ENCODE measurements around the gene SIL1.
"Not testable (repeated sequence)": the region's sequence is repeated elsewhere in the genome, so short reads cannot be mapped to it uniquely, and the experiment has no call there.

SIL1 gene

DNA sequence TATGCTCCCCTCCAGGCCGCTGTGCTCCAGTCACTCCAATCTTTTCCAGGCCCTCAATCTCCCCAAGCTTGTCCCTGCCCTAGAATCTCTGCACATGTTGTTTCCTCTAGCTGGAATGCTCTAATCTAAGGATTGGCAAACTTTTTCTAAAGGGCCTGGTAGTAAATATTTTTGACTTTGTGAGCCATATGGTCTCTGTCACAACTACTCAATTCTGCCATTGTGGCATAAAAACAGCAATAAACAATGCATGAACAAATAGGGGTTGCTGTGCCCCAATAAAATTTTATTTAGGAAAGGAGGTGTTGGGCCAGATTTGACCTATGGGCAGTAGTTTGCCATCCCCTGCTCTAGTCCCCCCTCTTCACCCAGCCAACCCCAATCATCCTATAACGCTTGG, 172.5 kb downstream of the SIL1 start:
- DNase-seq (ENCODE audit: low read depth in 2 of 2), result no peak

DNA sequence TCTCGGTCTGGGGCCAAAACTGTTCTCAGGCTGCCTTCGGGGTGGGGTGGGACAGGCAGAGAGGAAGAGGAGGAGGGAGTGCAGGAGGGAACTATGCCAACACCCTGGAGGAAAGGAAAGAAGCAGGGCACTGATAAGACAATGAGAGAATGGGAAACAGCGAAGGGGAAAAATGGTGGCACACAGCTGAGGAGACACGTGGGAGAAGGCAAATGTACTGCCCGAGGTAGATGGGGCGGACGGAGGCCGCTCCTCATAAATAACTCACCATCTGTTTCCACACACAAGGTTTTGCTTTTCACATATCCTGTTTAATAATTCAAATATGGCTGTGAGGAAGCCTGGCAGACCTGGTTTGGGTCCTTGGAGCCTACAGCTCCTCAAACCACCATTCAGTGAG, 174.9 kb downstream of the SIL1 start:
- no peak for DNase-seq (ENCODE audit: low read depth in 2 of 2)

DNA sequence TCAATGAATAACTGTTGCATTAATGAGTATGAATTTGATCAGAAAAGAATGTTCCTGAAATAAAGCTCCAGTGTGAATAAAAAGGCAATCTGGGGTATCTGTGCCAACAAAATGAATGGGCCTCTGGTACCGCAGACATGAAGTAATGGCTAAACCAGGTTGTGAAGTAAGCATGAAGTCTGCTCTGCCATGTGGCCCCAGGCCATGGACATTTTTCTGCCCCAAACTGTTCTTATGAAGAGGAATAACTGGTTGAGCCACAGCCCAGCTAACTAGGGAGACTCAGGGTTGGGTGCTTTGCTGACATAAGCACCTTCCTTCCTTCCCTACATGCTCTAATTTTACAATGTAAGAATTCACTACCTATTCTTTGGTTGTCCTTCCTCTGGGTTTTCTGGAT, 175.6 kb downstream of the SIL1 start:
- DNase-seq (ENCODE audit: low read depth in 2 of 2), result no peak

DNA sequence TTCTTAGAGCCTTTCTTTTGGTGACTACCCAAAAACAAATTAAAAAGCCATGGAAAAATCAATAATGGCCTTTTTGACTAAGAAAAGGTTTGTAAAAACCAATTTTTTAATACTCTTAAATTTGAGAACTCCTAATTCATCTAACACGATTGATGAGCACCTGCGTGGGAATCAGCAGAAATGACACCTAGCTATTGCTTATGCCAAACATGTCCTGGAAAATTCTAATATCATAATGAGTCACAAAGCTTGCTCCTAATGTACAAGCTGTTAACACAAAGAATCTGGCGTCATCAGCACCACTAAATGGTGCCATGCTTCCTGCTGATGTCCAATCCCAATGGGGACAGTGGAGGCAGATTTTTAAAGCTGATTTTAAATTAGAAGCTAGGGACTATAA, 176.8 kb downstream of the SIL1 start:
- DNase-seq (ENCODE audit: low read depth in 2 of 2), result no peak

DNA sequence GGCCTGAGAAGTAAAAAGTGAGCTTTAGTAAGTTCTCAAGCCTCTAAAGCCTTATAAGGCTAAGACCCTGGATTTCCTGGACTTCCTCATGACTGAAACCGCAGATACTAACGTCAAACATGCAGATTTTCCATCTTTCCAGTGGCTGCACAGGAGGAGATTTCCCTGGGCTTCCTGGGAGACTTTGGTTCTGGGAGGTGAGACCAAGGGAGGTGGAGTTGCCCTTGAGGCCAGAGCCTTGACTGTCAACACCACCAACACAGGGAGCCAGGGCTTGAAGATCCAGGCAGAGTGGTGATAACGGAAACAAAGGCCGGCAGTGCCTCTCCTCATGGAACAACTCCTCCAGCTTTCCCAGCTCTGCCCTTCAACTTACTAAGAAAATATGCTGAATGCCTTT, 178.3 kb downstream of the SIL1 start:
- DNase-seq (ENCODE audit: low read depth in 2 of 2), result no peak

DNA sequence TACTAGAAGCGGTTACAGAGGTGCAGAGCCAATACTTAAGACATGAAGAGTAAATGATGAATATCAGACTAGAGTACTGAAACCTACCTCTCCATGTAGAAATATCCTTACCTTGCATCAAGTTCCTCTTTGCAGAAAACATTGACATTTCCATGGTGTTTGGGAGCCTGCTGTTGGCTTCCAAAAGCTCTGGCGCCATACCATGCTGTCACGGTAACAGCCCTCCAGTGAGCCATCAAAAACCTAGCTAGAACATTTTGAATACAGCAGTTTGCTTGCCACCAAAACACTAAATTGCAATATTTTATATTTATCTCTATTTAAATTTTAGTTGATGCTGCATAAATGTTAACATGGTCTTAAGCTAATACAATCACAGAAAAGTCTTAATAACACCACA, 179.0 kb downstream of the SIL1 start:
- no peak for DNase-seq (ENCODE audit: low read depth in 2 of 2)

DNA sequence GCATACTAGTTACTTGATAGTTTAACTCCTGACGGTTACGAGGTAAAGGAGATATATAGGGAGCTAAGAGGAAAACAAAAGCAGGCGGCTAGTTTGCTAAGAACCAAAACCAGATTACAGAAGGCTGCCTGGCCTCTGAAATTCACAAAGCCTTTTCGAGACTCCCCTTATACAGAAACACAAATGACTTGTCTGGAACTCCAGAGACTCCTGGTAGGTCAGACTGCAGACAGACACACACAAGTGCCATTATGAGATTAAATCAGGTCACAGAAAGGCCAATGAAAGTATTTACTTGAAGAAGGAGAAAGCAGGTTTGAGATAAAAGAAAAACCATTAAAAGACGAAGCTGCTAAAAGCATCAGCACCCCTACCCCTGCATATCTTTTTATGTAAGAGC, 180.5 kb downstream of the SIL1 start:
- DNase-seq (ENCODE audit: low read depth in 2 of 2), result no peak

DNA sequence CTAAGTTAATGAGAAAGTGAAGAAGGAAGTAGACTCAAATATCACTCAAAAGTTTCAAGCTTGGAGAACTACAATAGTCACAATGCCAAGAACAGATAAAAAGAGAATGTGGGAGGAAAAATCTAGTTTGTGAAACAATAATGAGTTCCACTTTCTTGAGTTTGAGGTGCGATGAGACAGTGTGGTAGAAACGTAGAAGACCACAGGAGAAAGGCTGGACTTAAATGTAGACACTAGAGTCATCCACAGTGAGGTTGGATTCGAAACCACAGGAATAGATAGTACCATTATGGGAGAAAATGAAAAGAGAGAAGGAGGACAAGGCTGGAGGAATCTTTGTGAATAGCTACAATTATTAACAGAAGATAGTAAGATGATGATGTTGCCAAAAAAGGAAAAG, 182.0 kb downstream of the SIL1 start:
- DNase-seq (ENCODE audit: low read depth in 2 of 2), result no peak

DNA sequence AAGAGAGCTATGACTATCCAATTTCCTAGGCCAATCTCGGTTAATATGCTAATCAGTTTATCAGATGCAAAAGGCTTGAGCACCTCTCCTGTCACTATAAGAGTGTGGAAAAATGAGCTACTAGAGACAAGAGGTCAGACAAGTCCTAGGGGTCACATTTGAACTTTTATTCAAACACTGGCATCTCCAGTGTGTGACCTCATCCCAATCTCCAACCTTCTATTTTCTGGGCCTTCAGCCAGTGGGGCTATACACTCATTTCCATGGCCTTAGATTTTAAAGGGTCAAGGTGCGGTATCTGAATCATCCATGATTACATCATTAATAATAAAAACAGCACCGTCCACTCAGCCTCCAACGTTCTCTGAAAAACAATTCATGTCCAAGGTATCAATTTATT, 183.4 kb downstream of the SIL1 start:
- no peak for DNase-seq (ENCODE audit: low read depth in 2 of 2)

DNA sequence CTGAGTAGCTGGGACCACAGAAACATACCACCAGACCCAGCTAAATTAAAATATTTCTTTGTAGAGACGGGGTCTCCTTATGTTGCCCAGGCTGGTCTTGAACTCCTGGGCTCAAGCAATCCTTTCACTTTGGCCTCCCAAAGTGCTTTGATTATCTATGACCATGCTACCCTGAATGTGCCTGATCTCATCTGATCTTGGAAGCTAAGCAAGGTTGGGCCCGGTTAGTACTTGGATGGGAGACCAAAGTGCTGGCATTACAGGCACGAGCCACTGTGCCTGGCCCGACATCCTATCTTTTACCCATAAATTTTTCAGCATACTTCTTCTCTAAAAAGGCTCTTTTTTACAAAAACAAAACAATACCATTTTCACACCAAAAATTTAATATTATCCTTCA, 186.0 kb downstream of the SIL1 start:
- DNase-seq (ENCODE audit: low read depth in 2 of 2), result no peak

DNA sequence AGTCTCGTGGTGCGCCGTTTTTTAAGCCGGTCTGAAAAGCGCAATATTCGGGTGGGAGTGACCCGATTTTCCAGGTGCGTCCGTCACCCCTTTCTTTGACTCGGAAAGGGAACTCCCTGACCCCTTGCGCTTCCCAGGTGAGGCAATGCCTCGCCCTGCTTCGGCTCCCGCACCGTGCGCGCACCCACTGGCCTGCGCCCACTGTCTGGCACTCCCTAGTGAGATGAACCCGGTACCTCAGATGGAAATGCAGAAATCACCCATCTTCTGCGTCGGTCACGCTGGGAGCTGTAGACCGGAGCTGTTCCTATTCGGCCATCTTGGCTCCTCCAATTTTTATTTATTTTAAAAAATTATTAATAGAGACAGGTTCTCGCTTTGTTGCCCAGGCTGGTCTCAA, 187.0 kb downstream of the SIL1 start:
- not testable (repeated sequence) for DNase-seq (ENCODE audit: low read depth in 2 of 2)

DNA sequence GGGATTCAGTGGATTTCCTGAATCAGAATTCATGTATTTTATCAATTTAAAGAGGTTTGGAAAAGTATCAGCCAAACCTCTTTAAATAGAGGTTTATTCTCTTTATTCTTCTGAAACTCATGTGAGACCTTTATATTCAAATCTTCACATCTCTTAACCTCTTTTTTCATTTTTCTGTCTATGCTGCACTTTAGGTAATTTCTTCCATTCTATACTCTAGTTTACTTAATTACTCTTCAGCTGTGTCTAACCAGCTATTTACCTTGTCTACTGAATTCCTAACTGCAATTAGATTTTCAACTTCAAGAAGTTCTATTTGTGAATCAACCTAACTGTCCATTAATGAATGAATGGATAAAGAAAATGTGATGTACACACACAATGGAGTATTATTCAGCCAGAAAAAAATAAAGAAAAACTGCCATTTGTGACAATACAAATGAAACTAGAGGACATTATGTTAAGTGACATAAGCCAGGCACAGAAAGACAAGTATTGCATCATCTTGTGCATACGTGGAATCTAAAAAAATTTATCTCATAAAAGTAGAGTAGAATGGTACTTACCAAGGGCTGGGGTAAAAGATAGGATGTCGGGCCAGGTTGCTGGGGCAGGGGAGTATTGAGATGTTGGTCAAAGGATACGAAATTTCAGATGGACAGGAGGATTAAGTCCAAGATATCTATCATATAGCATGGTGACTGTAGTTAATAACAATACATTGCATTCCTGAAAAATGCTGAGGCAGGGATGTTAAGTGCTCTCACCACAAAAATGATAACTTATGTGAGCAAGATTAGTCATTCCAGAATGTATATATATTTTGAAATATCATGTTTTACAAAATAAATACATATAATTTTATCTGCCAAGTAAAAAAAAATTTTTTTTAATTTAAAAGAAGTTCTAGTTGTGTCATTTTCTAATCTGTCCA, 193.5 kb downstream of the SIL1 start:
- DNase-seq (ENCODE audit: low read depth in 2 of 2), result no peak

DNA sequence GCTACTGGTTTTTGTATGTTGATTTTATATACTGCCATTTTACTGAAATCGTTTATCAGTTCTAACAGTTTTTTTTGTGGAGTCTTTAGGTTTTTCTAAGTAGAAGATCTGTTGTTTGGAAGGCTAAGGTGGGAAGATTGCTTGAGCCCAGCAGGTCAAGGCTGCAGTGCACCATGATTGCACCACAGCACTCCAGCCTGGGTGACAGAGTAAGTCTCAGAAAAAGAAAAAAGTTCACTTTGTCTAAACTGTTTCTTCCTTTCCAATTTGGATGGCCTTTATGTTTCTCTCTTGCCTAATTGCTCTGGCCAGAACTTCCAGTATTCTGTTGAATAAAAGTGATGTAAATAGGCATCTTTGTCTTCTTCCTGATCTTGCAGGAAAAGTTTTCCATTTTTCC, 198.5 kb downstream of the SIL1 start:
- no peak for DNase-seq (ENCODE audit: low read depth in 2 of 2)

DNA sequence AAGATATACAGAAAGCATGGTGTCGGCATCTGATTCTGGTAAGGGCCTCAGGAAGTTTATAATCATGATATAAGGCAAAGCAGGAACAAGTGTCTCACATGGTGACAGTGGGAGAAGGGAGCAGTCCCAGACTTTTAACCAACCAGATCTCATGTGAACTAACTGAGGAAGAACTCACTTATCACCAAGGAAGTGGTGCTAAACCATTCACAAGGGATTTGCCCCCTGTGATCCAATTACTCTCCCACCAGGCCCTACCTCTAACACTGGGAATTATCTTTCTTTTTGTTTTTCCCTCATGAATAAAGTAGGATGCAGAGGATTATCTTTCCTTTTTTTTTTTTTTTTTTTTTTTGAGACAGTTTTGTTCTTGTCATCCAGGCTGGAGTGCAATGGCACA, 199.6 kb downstream of the SIL1 start:
- DNase-seq (ENCODE audit: low read depth in 2 of 2), result no peak

DNA sequence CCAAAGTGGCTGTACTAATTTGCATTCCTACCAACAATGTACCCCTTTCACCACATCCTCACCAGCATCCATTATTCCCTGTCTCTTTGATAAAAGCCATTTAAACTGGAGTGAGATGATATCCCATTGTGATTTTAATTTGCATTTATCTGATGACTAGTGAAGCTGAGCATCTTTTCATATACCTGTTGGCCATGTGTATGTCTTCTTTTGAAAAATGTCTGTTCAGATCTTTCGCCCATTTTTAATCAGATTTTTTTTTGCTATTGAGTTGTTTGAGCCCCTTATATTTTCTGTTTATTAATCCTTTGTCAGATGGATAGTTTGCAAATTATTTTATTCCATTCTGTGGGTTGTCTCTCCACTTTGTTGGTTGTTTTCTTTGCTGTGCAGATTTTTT, 202.0 kb downstream of the SIL1 start:
- DNase-seq (ENCODE audit: low read depth in 2 of 2), result no peak

DNA sequence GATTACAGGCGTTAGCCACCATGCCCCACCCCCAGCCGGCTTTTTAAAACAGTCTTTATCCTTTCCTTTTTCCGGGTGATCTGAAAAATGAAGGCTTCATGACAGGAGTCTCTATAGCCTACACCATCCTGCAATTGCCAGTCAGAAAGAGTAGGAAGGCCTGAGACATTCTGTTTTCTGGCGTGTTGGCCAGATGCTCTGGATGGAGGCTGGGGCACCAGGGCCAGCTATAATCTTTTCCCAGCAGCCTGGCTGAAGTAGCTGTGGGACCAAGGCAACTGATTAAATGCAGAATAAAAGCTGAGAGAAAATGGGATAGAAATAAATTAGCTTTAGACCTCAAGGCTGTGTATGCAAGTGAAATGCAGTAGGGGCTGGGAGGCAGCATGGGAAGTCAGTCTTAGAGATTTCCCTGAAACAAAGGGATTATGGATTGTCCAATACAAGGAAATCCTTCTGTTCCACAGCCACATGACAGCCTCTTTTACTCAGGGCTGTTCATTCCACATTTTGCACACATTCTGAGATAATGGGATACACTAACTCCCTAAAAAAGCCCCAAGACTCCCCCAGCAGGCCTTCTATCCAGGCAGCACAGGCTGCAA, 207.1 kb downstream of the SIL1 start:
- no peak for DNase-seq (ENCODE audit: low read depth in 2 of 2)

DNA sequence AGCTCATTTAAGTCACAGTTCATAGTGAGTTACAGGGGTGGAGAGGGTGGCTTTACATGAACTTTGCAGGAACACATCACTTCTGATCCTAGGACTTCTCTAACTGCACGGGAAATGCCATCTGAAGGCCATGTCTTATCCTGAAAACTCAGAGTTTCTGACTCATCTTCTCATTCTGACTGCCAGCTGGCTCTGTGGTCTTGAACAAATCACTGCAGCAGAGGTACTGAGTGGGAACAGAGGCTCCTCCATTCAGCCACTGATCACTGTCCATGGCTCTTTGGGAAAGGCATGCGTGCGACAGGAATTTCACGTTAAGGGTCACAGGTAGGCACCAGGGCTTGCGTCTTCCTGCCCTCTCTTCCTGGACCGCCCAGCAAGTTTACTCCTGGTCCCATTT, 208.4 kb downstream of the SIL1 start:
- no peak for DNase-seq (ENCODE audit: low read depth in 2 of 2)

DNA sequence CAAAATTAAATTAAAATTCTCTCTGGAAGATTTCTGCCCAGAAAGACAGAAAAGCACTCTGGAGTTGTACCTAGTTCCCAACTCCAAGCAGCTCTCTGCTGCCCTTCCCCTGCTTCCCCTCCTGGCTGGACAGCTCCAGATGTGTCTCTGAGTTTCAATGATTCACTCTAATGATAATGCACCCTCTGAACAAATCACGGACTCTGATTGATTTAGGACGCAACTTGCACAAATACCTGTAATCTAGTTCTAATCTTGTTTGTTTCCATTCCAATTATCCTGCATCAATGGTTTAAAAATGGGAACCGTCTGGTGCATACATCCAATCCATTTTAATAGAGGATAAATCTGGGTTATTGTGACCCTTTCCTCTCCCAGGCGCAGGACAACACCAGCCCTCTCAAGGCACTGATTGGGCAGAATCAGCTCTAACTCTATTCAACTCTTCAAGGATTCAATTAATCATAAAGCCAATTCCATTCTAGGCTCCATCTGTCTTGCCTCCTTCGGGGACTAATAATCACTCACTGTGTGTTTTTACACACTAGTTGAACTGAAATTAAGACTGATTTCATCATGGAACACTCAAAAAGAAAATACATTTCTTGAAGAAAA, 211.9 kb downstream of the SIL1 start:
- no peak for DNase-seq (ENCODE audit: low read depth in 2 of 2)

DNA sequence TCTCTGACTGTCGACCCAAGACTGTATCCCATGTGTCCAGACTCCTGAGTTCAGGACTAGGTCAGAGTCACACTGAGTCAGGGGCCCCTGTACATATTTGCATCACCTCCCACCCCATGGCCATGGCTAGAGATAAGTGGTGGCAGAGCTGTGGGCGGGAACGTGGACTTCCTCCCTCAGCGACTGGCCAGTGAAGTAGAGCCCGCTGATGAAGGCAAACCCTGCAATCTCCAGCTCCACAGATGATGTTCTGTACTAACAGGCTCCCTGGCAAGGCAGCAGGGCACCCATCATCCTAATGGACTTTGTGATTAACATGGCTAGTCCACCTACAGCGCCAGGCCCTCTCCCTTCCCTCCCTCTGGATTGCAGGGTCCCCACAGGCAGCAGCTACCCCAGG, 212.5 kb downstream of the SIL1 start:
- no peak for DNase-seq (ENCODE audit: low read depth in 2 of 2)

DNA sequence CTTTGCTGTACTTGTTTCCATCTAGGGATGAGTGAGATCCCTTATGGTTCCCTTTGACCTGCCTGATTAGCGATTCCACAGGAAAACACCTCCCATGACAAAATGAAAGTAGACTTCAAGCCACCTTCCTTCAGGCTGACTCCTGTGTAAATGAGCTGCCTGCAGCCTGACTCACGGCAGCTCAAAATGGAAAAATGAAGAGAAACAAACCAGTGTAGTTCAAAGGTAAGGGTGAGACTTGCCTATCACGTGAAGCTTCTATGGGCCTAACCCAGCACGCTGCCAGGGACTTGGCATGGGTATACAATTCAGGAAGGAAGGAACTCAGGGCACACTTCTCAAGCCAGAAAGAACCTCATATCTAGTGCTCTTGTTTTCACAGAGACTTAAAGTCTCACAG, 212.9 kb downstream of the SIL1 start:
- no peak for DNase-seq (ENCODE audit: low read depth in 2 of 2)

DNA sequence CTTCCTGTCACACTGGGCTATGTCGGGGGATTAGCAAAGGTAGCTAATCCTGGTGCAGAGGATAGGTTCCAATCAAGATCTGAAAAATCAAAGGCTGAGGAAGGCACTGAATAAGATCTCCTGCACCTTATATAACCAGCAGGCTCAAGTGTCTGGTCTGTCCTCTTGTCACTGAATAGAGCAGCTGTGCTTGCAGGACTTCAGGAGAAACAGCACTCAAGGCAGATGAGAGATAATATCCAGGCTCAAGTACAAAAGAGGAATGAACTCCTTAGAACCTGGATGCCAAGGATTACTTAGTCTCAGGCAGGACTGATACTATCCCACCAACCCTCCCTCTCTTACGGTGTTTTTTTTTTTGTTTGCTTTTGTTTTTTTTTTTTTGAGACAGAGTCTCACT, 214.2 kb downstream of the SIL1 start:
- DNase-seq (ENCODE audit: low read depth in 2 of 2), result no peak

DNA sequence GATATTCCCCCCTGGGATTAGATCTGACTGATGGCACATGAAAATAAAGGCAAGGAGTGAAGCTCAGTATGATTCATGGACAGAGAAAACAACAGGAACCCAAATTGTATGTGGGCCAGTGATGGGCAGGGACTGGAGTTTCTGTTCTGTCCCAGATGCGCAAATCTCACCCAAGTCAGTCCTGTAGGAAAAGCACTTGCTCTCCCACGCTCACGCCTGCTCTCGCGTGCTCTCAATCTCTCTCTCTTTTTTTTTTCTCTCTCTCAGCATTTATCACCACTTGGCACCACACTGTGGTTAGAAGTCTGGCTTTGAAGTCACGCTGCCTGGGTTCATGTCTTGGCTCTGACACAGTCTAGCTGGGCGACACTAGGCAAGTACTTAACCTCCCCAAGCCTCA, 216.6 kb downstream of the SIL1 start:
- DNase-seq (ENCODE audit: low read depth in 2 of 2), result no peak

DNA sequence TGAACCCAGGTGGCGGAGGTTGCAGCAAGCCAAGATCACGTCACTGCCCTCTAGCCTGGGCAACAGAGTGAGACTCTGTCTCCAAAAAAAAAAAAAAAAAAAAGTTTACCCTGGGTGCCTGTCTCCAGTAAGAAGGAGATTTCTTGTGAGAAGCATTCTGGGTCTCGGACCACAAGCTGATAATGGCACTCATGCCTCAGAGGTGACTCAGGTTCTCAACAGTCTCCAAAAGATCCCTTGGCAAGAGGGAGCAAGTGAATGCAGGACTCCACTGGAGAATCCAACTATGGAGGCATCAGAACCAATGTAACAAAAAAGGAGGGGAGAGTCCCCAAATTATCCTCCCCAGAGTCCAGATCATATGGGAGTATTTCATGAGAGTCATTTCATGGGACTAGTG, 217.0 kb downstream of the SIL1 start:
- no peak for DNase-seq (ENCODE audit: low read depth in 2 of 2)

Data from stimulated activated CD4-positive, alpha-beta T cell treated with anti-CD3 and anti-CD28 coated beads, Interleukin-12 subunit alpha, Interleukin-12 subunit beta, amount 100 ng/mL, for 24 hours (primary cell).